GM21717 (cell line): ENCODE data around the gene MAML2.

Experiments
- ATAC-seq: cut with Tn5 transposase; IDR thresholded peaks from one replicate; pipeline ENCODE4 v1.9.1; 2021; ENCODE audit warnings: mild to moderate bottlenecking, moderate library complexity; ENCODE audit not compliant: unreplicated experiment

Gene MAML2

DNA sequence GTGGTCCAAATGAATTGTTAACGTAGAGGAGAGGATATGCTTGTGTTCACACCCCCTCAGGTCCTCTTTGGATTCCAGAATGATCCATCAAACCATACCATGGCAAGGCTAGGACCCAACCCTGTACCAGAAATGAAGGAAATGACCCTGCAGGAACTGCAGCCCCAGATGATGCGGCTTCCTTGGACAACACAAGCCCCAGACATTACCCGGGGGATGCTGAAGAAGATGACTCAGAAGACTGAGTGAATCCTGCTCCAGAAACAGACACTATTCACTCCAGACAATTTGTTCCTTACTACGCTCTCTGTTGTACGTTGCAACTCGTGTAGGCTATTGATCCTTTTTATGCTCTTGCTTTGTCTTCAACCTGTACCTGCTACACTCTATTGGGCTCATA is 403.9 kb downstream of the MAML2 start:
- ATAC-seq: no peak

DNA sequence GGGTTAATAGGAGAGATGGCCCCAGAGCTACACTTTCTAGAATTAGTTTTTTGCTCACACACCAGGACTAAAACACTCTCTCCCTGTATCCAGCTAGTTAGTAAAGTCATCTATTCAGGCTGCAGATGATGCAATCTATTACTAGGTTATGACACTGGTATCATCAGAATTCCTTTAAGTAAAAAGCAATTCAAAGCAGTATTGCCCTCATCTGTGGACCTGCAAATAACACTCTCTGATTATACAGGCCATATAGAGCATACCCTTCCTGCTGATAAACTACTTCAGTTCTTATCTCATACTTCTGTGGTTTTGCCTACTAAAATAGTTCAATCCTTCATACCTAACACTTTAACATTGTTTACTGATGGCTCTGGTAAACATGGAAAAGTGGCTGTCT is 405.6 kb downstream of the MAML2 start:
- no peak for ATAC-seq

DNA sequence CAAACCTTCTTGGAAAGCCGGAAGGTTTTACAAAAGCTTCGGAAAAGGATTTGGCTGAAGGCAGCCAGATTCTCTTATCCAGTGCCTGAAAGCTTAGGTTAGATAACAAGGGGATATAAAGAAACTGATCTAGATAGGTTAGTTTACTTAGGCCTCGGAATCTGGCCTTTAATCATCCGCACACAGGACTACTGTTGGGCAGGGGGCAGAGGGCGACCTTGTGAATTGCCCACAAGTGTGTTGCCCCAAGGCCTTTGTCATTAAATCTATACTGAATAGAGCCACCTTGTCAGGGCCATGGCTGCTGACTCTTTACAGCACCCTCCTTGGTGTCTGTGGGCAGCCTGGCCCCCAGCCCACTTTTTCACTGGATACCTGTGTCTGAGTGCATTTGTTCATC is 409.4 kb downstream of the MAML2 start:
- no peak for ATAC-seq

- ATAC-seq: no peak
Observed at GRCh38 chr11:95931916-95932315, 411.1 kb downstream of the MAML2 start.

- no peak for ATAC-seq
Observed at GRCh38 chr11:95930948-95931347, 412.0 kb downstream of the MAML2 start.

- no peak for ATAC-seq
Observed at GRCh38 chr11:95926726-95927125, 416.3 kb downstream of the MAML2 start.
